Measurements from ENCODE around the gene GALK2. TPM values are rescaled to one million over a fixed set of nuclear protein-coding genes. Genes with fewer than 3 reads are reported as not detected.
A peak's percentile ranks its signal among the peaks of the same experiment; 100 is the strongest.

The GALK2 gene
- total RNA-seq, 3 donors from 2014 or later (not counting 1 experiment from before 2014, with no cell fraction given), result 19.1 to 24.3 (median 23.6) TPM

DNA sequence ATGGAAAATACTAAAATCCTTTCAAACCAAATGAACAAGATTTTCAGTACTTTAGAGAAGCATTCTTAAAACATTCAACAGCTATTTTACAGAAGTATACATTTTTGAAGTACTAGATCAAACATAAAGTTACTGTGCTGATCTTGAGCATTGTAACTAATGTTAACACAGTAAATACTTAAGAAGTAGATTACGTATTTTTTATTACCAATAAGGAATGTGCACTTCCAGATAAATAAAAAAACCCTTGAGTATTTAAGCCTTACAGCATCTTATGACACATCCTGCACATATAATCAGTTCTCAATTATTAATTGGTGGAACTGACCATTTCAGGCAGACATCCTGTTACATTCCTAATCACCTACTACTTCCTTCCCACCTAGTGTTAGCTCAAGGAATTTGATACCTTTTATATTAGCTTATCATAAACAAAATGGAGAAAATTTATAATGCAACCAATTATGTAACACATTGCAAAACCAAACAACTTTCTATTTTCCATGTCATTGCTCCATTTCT, 47.4 kb upstream of the GALK2 start:
- TF ChIP-seq, protein P1, sequence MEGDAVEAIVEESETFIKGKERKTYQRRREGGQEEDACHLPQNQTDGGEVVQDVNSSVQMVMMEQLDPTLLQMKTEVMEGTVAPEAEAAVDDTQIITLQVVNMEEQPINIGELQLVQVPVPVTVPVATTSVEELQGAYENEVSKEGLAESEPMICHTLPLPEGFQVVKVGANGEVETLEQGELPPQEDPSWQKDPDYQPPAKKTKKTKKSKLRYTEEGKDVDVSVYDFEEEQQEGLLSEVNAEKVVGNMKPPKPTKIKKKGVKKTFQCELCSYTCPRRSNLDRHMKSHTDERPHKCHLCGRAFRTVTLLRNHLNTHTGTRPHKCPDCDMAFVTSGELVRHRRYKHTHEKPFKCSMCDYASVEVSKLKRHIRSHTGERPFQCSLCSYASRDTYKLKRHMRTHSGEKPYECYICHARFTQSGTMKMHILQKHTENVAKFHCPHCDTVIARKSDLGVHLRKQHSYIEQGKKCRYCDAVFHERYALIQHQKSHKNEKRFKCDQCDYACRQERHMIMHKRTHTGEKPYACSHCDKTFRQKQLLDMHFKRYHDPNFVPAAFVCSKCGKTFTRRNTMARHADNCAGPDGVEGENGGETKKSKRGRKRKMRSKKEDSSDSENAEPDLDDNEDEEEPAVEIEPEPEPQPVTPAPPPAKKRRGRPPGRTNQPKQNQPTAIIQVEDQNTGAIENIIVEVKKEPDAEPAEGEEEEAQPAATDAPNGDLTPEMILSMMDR (IDR thresholded peaks at IDR 0.05), result no peak
- no peak overlapping the region for H3K27ac Mint-ChIP-seq
- H3K9me3 ChIP-seq (ENCODE audit: control insufficient read depth, insufficient read depth, low read length), result no peaks in the 10 kb centered on the region
- H3K4me1 ChIP-seq (ENCODE audit: control insufficient read depth, insufficient read depth, low read length), result no peaks in the 10 kb centered on the region
- H3K27me3 ChIP-seq (ENCODE audit: control insufficient read depth, insufficient read depth, low read length), result no peaks in the 10 kb centered on the region
- no peak overlapping the region for H3K27ac ChIP-seq (ENCODE audit: low read length)
- no peak overlapping the region for H3K4me3 ChIP-seq (ENCODE audit: low read length)
- intact Hi-C loops (cut with micrococcal nuclease), result no loop called here
- H3K36me3 Mint-ChIP-seq, result no peaks in the 10 kb centered on the region
- no peak overlapping the region for H3K4me3 Mint-ChIP-seq
- ATAC-seq (no peak), DNase-seq (no peak)
- no peaks in the 10 kb centered on the region for H3K4me1 Mint-ChIP-seq
- H3K27me3 Mint-ChIP-seq (ENCODE audit: low read depth in 2 of 2), result no peaks in the 10 kb centered on the region
- H3K36me3 ChIP-seq (ENCODE audit: control insufficient read depth, insufficient read depth, low read length), result peaks cover 25% of the 10 kb centered on the region
- no CpG with 5 or more reads among the region's 1 CpG for WGBS (ENCODE audit: insufficient coverage)
- no peaks in the 10 kb centered on the region for H3K9me3 Mint-ChIP-seq

DNA sequence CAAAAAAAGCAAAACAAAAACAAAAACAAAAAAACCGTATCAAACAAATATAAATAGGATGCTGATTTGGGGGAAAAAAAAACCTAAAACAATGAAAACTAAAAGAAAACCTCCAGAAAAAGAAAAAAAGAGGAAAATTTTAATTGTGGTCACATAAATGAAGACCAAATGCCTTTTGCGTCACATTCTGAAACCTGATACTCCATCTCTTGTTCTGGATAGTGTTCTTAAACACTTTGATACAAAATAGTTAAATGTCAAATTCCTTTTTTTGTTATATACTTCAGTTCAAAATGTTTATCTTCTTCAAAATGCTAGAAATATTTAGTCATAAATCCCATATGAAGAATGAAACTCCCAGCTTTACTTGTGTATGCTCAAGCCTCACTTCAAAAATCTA, 45.7 kb upstream of the GALK2 start:
- DNase-seq (no peak), ATAC-seq (no peak)
- no CpG with 5 or more reads among the region's 2 CpGs for WGBS (ENCODE audit: insufficient coverage)
- no peaks in the 10 kb centered on the region for H3K36me3 Mint-ChIP-seq
- intact Hi-C loops (cut with micrococcal nuclease), result no loop called here
- TF ChIP-seq, protein P1 (IDR thresholded peaks at IDR 0.05), result no peak
- no peaks in the 10 kb centered on the region for H3K4me1 Mint-ChIP-seq
- H3K4me1 ChIP-seq (ENCODE audit: control insufficient read depth, insufficient read depth, low read length), result no peaks in the 10 kb centered on the region
- H3K4me3 ChIP-seq (ENCODE audit: low read length), result no peak overlapping the region
- H3K9me3 ChIP-seq (ENCODE audit: control insufficient read depth, insufficient read depth, low read length), result no peaks in the 10 kb centered on the region
- no peaks in the 10 kb centered on the region for H3K9me3 Mint-ChIP-seq
- H3K27ac Mint-ChIP-seq, result no peak overlapping the region
- peaks cover 40% of the 10 kb centered on the region for H3K36me3 ChIP-seq (ENCODE audit: control insufficient read depth, insufficient read depth, low read length)
- H3K27me3 ChIP-seq (ENCODE audit: control insufficient read depth, insufficient read depth, low read length), result no peaks in the 10 kb centered on the region
- H3K27me3 Mint-ChIP-seq (ENCODE audit: low read depth in 2 of 2), result no peaks in the 10 kb centered on the region
- no peak overlapping the region for H3K27ac ChIP-seq (ENCODE audit: low read length)
- no peak overlapping the region for H3K4me3 Mint-ChIP-seq

DNA sequence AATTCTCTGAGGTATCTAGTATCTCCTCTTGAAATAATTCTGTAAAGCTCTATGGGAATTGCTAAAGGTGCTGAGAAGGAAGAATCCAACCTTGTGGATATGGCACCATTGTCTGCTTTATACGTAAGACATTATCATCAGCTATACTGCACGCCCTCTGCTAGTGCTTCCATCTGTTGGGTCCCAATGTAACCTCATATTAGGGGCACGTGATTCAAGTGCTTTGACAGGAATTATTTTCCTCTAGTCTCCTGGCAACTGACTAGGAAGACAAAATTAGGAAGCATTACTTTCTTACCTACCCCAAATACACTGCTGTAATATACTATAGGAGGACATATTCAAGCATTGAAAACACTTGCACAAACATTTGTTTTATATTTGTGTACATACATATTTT, 38.6 kb upstream of the GALK2 start:
- DNase-seq, result no peak
- H3K27me3 Mint-ChIP-seq (ENCODE audit: low read depth in 2 of 2), result no peaks in the 10 kb centered on the region
- ATAC-seq, result no peak
- Histone ChIP-seq H3K27ac (ENCODE audit: low read length) (no peak overlapping the region), H3K27me3 (ENCODE audit: control insufficient read depth, insufficient read depth, low read length) (no peaks in the 10 kb centered on the region), H3K4me3 (ENCODE audit: low read length) (no peak overlapping the region), H3K4me1 (ENCODE audit: control insufficient read depth, insufficient read depth, low read length) (no peaks in the 10 kb centered on the region), H3K36me3 (ENCODE audit: control insufficient read depth, insufficient read depth, low read length) (peaks cover 83% of the 10 kb centered on the region), H3K9me3 (ENCODE audit: control insufficient read depth, insufficient read depth, low read length) (no peaks in the 10 kb centered on the region)
- H3K27ac Mint-ChIP-seq, result no peak overlapping the region
- intact Hi-C loops (cut with micrococcal nuclease), result no loop called here
- peaks cover 15% of the 10 kb centered on the region for H3K36me3 Mint-ChIP-seq
- H3K4me3 Mint-ChIP-seq, result no peak overlapping the region
- peaks cover 12 to 13% of the 10 kb centered on the region in 2 donors for H3K4me1 Mint-ChIP-seq
- H3K9me3 Mint-ChIP-seq, result no peaks in the 10 kb centered on the region
- TF ChIP-seq, protein P1 (IDR thresholded peaks at IDR 0.05), result no peak
- WGBS (ENCODE audit: insufficient coverage), result 97% methylated on average over 3 of the region's 3 CpGs

DNA sequence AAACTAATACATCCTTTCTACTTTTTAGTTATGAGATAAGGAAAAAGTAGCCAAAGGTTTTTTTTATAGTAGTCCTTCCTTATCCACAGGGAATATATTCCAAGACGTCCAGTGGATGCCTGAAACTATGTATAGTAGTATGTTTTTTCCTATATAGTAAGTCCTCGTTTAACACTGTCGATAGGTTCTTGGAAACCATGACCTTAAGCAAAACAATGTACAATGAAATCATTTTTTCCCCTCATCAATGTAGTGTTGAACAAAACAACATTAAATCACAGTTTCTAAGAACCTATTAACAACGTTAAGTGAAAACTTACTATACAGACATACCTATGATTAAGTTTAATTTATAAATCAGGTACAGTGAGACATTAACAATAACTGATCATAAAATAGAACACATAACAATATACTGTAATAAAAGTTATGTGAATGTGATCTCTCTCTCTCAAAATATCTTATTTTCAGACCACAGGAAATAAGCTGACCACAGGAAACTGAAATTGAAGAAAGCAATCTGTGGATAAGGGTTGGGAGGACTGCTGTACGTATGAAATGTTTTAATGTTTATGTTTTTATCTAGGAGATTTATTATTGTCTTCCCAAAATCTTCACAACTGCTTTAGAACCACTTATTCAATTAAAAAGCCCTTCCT, 35.2 kb upstream of the GALK2 start:
- peaks cover 12 to 13% of the 10 kb centered on the region in 2 donors for H3K4me1 Mint-ChIP-seq
- peaks cover 11% of the 10 kb centered on the region for H3K36me3 Mint-ChIP-seq
- no peaks in the 10 kb centered on the region for H3K9me3 Mint-ChIP-seq
- Histone ChIP-seq H3K27me3 (ENCODE audit: control insufficient read depth, insufficient read depth, low read length) (no peaks in the 10 kb centered on the region), H3K36me3 (ENCODE audit: control insufficient read depth, insufficient read depth, low read length) (peaks cover 79% of the 10 kb centered on the region), H3K4me3 (ENCODE audit: low read length) (no peak overlapping the region), H3K9me3 (ENCODE audit: control insufficient read depth, insufficient read depth, low read length) (no peaks in the 10 kb centered on the region), H3K27ac (ENCODE audit: low read length) (peak overlapping the region; percentile 5), H3K4me1 (ENCODE audit: control insufficient read depth, insufficient read depth, low read length) (no peaks in the 10 kb centered on the region)
- intact Hi-C loops (cut with micrococcal nuclease), result no loop called here
- H3K27ac Mint-ChIP-seq, result peak overlapping the region; percentile 78 to 79
- 60% methylated on average over 1 of the region's 5 CpGs for WGBS (ENCODE audit: insufficient coverage)
- ATAC-seq (no peak), DNase-seq (no peak)
- TF ChIP-seq, protein P1 (IDR thresholded peaks at IDR 0.05), result no peak
- no peaks in the 10 kb centered on the region for H3K27me3 Mint-ChIP-seq (ENCODE audit: low read depth in 2 of 2)
- peak overlapping the region; percentile 25 for H3K4me3 Mint-ChIP-seq

All from natural killer cell (primary cell).